Loucy (cell line): ENCODE measurements around the gene NPTXR.

ENCODE experiments used
- EZH2phosphoT487 ChIP-seq: fragments of 200-600 bp; IDR thresholded peaks from 2 replicates; pipeline ENCODE4 v1.6.1; 2018; ENCODE audit warnings: antibody characterized with exemption, mild to moderate bottlenecking, moderate library complexity, borderline replicate concordance
- TF ChIP-seq, protein P1 (sequence below): fragments of 200-600 bp; sonication (generic); conservative IDR thresholded peaks from 2 replicates; pipeline ENCODE4 v1.5.1; 2014; ENCODE audit warnings: mild to moderate bottlenecking, antibody characterized with exemption, low read length

DNA sequence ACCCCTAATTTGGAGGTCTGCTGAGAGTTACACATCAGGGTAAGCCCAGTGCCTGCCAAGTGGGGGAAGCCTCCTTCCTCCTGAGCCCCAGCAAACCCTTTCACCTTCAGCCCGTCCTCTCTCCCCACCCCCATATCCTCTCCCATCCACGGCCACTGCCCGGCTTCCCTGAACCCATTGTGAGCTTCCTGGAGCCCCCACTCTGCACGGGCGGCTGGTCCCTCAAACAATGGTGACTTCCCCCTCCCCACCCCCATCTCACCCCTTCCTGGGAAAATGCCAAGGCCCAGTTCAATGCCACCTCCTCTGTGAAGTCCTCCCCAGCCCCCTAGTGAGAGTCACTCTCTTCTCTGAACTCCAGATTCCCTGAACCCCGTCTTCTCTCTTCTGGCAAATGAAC, 67.7 kb downstream of the NPTXR start:
- TF ChIP-seq, protein P1, sequence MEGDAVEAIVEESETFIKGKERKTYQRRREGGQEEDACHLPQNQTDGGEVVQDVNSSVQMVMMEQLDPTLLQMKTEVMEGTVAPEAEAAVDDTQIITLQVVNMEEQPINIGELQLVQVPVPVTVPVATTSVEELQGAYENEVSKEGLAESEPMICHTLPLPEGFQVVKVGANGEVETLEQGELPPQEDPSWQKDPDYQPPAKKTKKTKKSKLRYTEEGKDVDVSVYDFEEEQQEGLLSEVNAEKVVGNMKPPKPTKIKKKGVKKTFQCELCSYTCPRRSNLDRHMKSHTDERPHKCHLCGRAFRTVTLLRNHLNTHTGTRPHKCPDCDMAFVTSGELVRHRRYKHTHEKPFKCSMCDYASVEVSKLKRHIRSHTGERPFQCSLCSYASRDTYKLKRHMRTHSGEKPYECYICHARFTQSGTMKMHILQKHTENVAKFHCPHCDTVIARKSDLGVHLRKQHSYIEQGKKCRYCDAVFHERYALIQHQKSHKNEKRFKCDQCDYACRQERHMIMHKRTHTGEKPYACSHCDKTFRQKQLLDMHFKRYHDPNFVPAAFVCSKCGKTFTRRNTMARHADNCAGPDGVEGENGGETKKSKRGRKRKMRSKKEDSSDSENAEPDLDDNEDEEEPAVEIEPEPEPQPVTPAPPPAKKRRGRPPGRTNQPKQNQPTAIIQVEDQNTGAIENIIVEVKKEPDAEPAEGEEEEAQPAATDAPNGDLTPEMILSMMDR, result no peak
- no peak for TF ChIP-seq EZH2phosphoT487
